ENCODE data around the gene GGCT.

GGCT gene

DNA sequence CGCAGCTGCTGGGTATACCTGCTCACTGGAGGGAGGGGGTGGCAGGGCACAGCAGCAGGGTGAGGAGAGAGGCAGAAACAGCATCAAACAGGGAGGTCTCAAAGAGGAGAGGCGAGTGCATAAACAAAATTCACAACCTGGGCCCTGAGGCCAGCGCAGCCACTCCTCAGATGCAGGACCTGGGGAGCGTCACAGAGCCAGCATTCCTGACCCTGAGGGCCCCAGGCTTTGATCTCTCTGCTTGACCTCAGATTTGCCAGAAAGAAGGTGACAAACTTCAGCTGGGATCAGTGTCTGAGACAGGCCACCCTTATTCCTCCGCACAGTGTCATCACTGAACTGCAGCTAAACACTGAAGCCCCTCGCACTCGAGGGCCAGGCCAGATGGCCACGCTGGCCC, 51.6 kb downstream of the GGCT start:
- no peaks in the 10 kb centered on the region for H3K9me3 ChIP-seq (ENCODE audit: control insufficient read depth, insufficient read depth, low read depth, low read length)
- H3K27ac ChIP-seq (ENCODE audit: extremely low read depth, low read depth, low read length), result no peak overlapping the region
- H3K4me1 ChIP-seq (ENCODE audit: control insufficient read depth, insufficient read depth, low read length), result no peaks in the 10 kb centered on the region
- CTCF ChIA-PET, result interaction anchor here (0.6 kb wide), 1 partner anchor 305 kb away, joined by 3 read pairs; no protein-coding TSS in a partner anchor
- TF ChIP-seq, protein P1, sequence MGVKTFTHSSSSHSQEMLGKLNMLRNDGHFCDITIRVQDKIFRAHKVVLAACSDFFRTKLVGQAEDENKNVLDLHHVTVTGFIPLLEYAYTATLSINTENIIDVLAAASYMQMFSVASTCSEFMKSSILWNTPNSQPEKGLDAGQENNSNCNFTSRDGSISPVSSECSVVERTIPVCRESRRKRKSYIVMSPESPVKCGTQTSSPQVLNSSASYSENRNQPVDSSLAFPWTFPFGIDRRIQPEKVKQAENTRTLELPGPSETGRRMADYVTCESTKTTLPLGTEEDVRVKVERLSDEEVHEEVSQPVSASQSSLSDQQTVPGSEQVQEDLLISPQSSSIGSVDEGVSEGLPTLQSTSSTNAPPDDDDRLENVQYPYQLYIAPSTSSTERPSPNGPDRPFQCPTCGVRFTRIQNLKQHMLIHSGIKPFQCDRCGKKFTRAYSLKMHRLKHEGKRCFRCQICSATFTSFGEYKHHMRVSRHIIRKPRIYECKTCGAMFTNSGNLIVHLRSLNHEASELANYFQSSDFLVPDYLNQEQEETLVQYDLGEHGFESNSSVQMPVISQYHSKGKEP (tag by site-specific recombination; IDR thresholded peaks at IDR 0.05), result no peak
- no peak for TF ChIP-seq YY1 (tag by site-specific recombination; IDR thresholded peaks at IDR 0.05)
- no peak for TF ChIP-seq ZNF133 (tag by site-specific recombination; IDR thresholded peaks at IDR 0.05)
- TF ChIP-seq KLF7 (tag by site-specific recombination; IDR thresholded peaks at IDR 0.05; ENCODE audit: borderline replicate concordance), result no peak
- TF ChIP-seq ZNF843 (tag by site-specific recombination; IDR thresholded peaks at IDR 0.05), result no peak
- TF ChIP-seq, protein P2, sequence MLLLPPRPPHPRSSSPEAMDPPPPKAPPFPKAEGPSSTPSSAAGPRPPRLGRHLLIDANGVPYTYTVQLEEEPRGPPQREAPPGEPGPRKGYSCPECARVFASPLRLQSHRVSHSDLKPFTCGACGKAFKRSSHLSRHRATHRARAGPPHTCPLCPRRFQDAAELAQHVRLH (tag by site-specific recombination; IDR thresholded peaks at IDR 0.05), result no peak
- TF ChIP-seq ZNF155 (tag by site-specific recombination; IDR thresholded peaks at IDR 0.05), result no peak
- TF ChIP-seq GLI2 (tag by site-specific recombination; IDR thresholded peaks at IDR 0.05; ENCODE audit: borderline replicate concordance, low read depth), result no peak
- no peak for TF ChIP-seq OVOL3 (tag by site-specific recombination; IDR thresholded peaks at IDR 0.05)
- no peak for TF ChIP-seq GFI1B (tag by site-specific recombination; IDR thresholded peaks at IDR 0.05)
- TF ChIP-seq TRIM28 (IDR thresholded peaks at IDR 0.05; ENCODE audit: borderline replicate concordance, low read length), result no peak
- no peak for TF ChIP-seq ZBTB1 (tag by site-specific recombination; IDR thresholded peaks at IDR 0.05)
- TF ChIP-seq ZNF777 (tag by site-specific recombination; IDR thresholded peaks at IDR 0.05; ENCODE audit: borderline replicate concordance), result no peak
- no peak overlapping the region for H3K4me3 ChIP-seq (ENCODE audit: low read depth, low read length)
- POLR2A ChIA-PET, result no interaction called here
- H3K36me3 ChIP-seq (ENCODE audit: control insufficient read depth in 2 of 2, insufficient read depth in 1 of 2, low read length in 2 of 2), result peaks cover 0 to 28% of the 10 kb centered on the region in 2 experiments; a peak in 1 of 3 replicates

DNA sequence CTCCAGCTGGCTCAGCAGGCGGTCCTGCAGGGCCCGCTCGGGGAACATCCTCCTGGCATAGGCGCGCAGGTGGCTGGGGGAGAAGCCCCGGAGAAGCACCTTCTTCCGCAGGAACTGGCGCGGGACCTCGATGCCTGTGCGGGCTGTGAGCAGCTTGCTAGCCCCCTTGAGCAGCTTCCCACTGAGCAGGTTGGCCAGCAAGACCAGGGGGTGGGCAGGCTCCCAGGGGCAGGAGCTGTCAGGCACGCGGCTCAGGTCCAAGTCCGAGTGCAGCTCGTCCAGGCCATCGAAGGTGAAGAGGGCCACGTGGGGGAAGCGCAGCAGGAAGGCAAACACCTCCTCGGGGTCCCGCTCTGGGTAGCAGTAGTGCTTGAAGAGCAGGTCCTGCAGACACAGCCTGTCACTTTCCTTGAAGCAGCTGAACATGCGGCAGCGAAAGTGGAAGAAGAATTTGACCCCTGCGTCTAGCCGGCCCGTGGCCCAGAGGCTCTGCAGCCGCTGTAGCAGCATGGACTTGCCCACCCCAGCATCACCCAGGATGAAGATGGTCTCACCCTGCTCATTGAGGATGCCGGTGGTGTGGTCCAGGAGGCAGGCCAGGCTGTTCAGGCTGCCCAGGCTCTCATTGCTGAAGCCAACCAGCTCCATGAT, 52.2 kb downstream of the GGCT start:
- TF ChIP-seq ZNF132 (tag by site-specific recombination; IDR thresholded peaks at IDR 0.05; ENCODE audit: borderline replicate concordance) (no peak), ZNF138 (tag by site-specific recombination; IDR thresholded peaks at IDR 0.05; ENCODE audit: borderline replicate concordance) (no peak), SALL2 (tag by site-specific recombination; IDR thresholded peaks at IDR 0.05; ENCODE audit: borderline replicate concordance) (no peak)
- TF ChIP-seq, protein P3, sequence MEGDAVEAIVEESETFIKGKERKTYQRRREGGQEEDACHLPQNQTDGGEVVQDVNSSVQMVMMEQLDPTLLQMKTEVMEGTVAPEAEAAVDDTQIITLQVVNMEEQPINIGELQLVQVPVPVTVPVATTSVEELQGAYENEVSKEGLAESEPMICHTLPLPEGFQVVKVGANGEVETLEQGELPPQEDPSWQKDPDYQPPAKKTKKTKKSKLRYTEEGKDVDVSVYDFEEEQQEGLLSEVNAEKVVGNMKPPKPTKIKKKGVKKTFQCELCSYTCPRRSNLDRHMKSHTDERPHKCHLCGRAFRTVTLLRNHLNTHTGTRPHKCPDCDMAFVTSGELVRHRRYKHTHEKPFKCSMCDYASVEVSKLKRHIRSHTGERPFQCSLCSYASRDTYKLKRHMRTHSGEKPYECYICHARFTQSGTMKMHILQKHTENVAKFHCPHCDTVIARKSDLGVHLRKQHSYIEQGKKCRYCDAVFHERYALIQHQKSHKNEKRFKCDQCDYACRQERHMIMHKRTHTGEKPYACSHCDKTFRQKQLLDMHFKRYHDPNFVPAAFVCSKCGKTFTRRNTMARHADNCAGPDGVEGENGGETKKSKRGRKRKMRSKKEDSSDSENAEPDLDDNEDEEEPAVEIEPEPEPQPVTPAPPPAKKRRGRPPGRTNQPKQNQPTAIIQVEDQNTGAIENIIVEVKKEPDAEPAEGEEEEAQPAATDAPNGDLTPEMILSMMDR (tag by site-specific recombination; IDR thresholded peaks at IDR 0.05), result no peak
- Histone ChIP-seq H3K36me3 (ENCODE audit: control insufficient read depth in 2 of 2, insufficient read depth in 1 of 2, low read length in 2 of 2) (peaks cover 0 to 28% of the 10 kb centered on the region in 2 experiments; a peak in 1 of 3 replicates), H3K4me3 (ENCODE audit: low read depth, low read length) (no peak overlapping the region), H3K27ac (ENCODE audit: extremely low read depth, low read depth, low read length) (no peak overlapping the region), H3K4me1 (ENCODE audit: control insufficient read depth, insufficient read depth, low read length) (no peaks in the 10 kb centered on the region), H3K9me3 (ENCODE audit: control insufficient read depth, insufficient read depth, low read depth, low read length) (no peaks in the 10 kb centered on the region)
- CTCF ChIA-PET, result no interaction called here
- POLR2A ChIA-PET, result no interaction called here

DNA sequence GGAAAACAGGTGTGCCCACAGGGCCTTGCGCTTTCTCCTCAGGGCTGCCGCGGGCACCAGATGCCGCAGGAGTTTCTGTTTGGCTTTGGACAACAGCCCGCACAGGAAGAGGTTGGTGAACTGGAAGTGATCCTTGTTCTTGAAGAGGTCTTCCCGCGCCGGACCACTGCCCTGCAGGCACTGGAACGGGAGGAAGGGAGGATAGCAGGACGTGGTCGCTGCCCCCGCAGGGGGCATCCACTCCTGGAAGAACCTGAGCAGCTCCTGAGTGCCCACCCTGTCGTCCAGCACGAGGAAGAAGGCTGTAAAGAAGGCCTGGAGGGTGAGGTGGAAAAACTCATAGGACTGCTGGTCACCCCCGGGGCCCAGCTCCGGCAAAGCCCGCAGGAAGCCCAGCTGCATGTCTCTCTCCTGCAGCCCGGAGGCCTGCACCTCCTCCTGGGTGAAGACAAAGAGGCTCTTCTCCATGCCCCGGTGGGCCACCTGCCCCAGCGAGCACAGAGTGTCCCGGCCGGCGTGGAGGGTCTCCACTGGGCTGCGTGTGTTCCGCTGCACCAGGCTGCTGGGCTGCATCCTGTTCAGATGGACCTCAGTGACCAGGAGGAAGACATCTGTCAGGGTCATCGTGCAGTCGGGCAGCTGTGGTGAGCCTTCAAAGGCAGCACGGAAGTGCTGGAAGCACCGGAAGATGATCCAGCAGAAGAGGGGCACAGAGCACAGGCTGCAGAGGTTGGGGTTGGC, 52.9 kb downstream of the GGCT start:
- Histone ChIP-seq H3K36me3 (ENCODE audit: control insufficient read depth in 2 of 2, insufficient read depth in 1 of 2, low read length in 2 of 2) (peaks cover 0 to 32% of the 10 kb centered on the region in 2 experiments; a peak in 1 of 3 replicates), H3K4me3 (ENCODE audit: low read depth, low read length) (no peak overlapping the region), H3K9me3 (ENCODE audit: control insufficient read depth, insufficient read depth, low read depth, low read length) (no peaks in the 10 kb centered on the region), H3K4me1 (ENCODE audit: control insufficient read depth, insufficient read depth, low read length) (no peaks in the 10 kb centered on the region), H3K27ac (ENCODE audit: extremely low read depth, low read depth, low read length) (no peak overlapping the region)
- CTCF ChIA-PET, result no interaction called here
- POLR2A ChIA-PET, result no interaction called here
- TF ChIP-seq ZNF426 (tag by site-specific recombination; IDR thresholded peaks at IDR 0.05) (no peak), ZNF335 (tag by site-specific recombination; conservative IDR thresholded peaks at IDR 0.05) (no peak), ZNF175 (tag by site-specific recombination; IDR thresholded peaks at IDR 0.05) (no peak), ZNF510 (tag by site-specific recombination; IDR thresholded peaks at IDR 0.05; ENCODE audit: insufficient replicate concordance) (no peak), TCF7L2 (IDR thresholded peaks at IDR 0.05; ENCODE audit: borderline replicate concordance, low read depth, low read length) (no peak), SETDB1 (IDR thresholded peaks at IDR 0.05; ENCODE audit: insufficient read length, low read length) (no peak), GLI2 (tag by site-specific recombination; IDR thresholded peaks at IDR 0.05; ENCODE audit: borderline replicate concordance, low read depth) (no peak), ZNF530 (tag by site-specific recombination; IDR thresholded peaks at IDR 0.05; ENCODE audit: low read depth) (no peak)
- TF ChIP-seq, protein P4, sequence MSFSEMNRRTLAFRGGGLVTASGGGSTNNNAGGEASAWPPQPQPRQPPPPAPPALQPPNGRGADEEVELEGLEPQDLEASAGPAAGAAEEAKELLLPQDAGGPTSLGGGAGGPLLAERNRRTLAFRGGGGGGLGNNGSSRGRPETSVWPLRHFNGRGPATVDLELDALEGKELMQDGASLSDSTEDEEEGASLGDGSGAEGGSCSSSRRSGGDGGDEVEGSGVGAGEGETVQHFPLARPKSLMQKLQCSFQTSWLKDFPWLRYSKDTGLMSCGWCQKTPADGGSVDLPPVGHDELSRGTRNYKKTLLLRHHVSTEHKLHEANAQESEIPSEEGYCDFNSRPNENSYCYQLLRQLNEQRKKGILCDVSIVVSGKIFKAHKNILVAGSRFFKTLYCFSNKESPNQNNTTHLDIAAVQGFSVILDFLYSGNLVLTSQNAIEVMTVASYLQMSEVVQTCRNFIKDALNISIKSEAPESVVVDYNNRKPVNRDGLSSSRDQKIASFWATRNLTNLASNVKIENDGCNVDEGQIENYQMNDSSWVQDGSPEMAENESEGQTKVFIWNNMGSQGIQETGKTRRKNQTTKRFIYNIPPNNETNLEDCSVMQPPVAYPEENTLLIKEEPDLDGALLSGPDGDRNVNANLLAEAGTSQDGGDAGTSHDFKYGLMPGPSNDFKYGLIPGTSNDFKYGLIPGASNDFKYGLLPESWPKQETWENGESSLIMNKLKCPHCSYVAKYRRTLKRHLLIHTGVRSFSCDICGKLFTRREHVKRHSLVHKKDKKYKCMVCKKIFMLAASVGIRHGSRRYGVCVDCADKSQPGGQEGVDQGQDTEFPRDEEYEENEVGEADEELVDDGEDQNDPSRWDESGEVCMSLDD (tag by site-specific recombination; IDR thresholded peaks at IDR 0.05), result no peak
